ENCODE results near the gene BTF3L4. TPM values are rescaled to one million over a fixed set of nuclear protein-coding genes. Genes with fewer than 3 reads are reported as not detected.
"Not testable (repeated sequence)": the region's sequence is repeated elsewhere in the genome, so short reads cannot be mapped to it uniquely, and the experiment has no call there.

BTF3L4 gene
- polyA plus RNA-seq (ENCODE audit: insufficient read length in 4 of 4), result 10 to 100 TPM; 76.5 to 90.9 (median 86.9) TPM

DNA sequence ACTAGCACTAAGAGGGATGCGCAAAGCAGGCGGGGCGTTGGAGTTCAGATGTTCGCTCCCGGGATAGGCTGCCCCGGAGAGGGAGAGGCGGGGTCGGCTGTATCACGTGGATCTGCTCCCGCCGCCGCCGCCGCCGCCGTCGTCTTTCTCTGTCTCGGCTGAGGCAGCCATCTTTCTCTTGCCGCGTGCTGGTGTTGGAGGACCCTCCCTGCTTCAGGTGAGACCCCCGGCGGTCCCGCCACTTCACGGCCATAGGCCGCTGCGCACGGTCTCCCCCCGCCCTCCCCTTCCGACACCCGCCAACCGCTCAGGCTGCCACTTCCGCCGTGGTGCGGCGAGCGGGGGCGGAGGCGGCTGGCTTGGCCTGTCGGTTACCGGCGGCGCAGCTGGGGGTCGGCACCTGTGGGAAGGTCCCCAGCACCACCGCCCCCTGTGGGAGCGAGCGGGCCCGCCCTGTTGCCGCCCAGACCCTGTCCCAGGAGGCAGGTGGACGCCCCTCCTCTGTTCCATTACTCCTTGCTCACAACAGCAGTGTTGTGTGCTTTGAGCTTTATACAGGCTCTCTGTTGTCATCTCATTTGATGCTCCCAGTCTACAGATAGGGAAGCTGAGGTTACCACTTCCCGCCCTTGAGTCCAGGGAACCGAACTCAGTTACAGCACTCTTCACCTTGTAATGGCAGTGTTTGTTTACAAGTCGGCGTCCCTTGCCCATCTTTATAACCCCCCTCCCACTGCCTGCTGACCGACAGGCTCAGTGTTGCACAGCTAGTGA is at the start of gene BTF3L4:
BTF3L4 (plus strand) TSS at position 133 of the 774 bp plus-strand sequence. CDS start 3,553 bp downstream, outside the sequence.
- DNase-seq (ENCODE audit: low read depth in 4 of 4, low spot score in 3 of 4), result peak; percentile 64 to 85 (median 77)

DNA sequence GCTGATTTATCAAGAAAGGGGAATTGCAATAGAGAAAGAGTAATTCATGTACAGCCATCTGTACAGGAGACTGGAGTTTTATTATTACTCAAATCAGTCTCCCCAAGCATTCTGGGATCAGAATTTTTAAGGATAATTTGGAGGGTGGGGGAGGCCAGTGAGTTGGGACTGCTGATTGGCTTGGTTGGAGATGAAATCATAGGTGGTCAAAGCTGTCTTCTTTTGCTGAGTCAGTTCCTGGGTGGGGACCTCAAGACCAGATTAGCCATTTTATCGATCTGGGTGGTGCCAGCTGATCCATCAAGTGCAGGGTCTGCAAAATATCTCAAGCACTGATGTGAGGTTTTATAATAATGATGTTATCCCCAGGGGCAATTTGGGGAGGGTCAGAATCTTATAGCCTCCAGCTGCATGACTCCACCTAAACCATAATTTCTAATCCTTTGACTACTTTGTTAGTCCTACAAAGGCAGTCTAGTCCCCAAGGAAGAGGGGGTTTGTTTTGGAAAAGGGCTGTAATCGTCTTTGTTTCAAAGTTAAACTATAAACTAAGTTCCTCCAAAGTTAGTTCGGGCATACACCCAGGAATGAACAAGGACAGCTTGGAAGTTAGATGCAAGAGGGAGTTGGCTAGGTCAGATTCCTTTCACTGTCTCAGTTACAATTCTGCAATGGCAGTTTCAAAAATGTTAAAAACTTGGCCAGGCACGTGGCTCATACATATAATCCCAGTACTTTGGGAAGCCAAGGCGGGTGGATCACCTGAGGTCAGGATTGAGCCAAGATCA is 48.7 kb upstream of the BTF3L4 start:
- DNase-seq (ENCODE audit: low read depth in 4 of 4, low spot score in 3 of 4), result no peak

DNA sequence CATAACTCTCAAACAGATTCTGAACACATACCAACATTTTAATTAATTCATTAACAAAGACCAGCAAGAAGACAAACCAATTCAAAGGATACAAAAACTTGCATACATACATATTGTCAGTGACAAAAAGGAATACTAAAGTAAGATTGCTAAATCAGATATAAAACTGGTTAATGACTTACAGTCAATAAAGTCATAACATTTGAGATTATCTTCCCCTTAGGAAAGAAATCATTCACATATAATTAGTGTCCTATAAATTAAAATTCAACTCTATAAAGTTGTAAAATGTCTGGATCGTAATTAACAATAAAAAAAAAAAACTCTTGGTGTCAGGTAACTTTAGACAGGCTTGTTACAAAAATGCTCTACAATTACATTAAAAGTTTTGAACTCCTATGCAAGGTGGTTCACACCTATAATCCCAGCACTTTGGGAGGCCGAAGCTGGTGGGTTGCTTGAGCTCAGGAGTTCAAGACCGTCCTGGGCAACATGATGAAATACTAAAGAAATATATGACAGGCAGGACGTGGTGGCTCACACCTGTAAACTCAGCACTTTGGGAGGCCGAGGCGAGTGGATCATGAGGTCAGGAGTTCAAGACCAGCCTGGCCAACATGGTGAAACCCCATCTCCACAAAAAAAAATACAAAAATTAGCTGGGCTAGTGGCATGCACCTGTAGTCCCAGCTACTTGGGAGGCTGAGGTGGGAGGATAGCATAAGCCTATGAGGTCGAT is 47.9 kb upstream of the BTF3L4 start:
- no peak for DNase-seq (ENCODE audit: low read depth in 4 of 4, low spot score in 3 of 4)

DNA sequence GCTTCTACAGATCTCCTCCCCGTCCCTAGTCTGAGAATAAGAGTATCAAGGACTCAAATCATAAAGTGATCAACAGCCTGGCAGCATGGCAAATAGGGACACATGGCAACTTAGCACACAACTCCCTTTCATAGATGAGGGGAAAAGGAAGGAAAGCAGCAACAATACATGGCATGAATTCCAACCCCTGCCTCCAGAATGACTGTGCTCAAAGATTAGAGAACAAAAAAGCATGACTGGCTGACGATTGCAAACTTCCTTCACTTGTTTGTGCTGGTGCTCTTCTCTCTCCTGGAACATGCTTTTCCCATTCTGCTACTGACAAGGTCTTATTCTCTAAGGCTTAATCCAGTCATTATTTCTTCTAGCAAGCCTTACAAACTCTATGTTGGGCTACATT is 34.0 kb upstream of the BTF3L4 start:
- DNase-seq (ENCODE audit: low read depth in 4 of 4, low spot score in 3 of 4), result no peak

DNA sequence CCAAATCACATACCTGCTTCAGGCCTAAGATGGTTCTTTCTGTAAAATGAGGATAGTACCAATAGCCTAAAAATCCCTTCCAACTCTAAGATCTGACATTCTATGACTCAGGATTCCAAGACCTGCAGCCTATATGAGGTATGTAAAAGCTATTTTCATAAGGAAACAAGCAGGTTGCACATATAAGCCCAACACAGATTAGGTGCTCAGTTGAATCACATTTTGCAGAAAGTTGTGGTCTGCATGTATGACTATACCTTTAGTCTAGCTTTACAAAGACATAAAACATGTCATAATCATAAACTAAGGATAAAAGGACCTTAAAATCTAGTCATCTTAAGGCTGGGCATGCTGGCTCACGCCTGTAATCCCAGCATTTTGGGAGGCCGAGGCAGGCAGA is 29.8 kb upstream of the BTF3L4 start:
- no peak for DNase-seq (ENCODE audit: low read depth in 4 of 4, low spot score in 3 of 4)

GRCh38 chr1:52028328-52028727 is 27.8 kb upstream of the BTF3L4 start:
- DNase-seq (ENCODE audit: low read depth in 4 of 4, low spot score in 3 of 4), result no peak

- DNase-seq (ENCODE audit: low read depth in 4 of 4, low spot score in 3 of 4), result not testable (repeated sequence)
These were observed 27.3 kb upstream of the BTF3L4 start for GRCh38 chr1:52028839-52029238.

- DNase-seq (ENCODE audit: low read depth in 4 of 4, low spot score in 3 of 4), result no peak
These were observed 23.8 kb upstream of the BTF3L4 start for GRCh38 chr1:52032124-52032784.

- no peak for DNase-seq (ENCODE audit: low read depth in 4 of 4, low spot score in 3 of 4)
These were observed 23.3 kb upstream of the BTF3L4 start for GRCh38 chr1:52032785-52033131.

GRCh38 chr1:52033190-52034049 is 22.7 kb upstream of the BTF3L4 start, which contains the start of gene KTI12:
Gene KTI12, minus strand, starts transcription at chr1:52033810. Its CDS starts 49 bp downstream, at chr1:52033761.
- peak; percentile 78 to 85 (median 82) for DNase-seq (ENCODE audit: low read depth in 4 of 4, low spot score in 3 of 4)

GRCh38 chr1:52034050-52034384 is 22.1 kb upstream of the BTF3L4 start:
- no peak for DNase-seq (ENCODE audit: low read depth in 4 of 4, low spot score in 3 of 4)

- DNase-seq (ENCODE audit: low read depth in 4 of 4, low spot score in 3 of 4), result no peak
These were observed 18.7 kb upstream of the BTF3L4 start for GRCh38 chr1:52037402-52037814.

DNA sequence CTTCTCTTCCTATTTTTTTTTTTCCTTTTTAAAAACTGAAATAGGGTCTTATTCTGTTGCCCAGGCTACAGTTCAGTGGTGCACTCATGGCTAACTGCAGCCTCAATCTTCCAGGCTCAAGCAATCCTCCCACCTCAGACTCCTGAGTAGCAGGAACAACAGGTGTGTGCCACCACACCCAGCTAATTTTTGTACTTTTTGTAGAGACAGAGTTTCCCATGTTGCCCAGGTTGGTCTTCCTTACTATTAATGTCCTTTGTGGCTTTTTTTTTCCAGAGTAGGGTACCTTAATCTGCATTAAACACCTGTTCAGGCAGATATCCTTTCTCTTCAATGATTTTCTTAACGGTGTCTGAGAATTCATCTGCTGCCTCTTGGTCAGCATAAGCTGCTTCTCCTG is 18.2 kb upstream of the BTF3L4 start:
- no peak for DNase-seq (ENCODE audit: low read depth in 4 of 4, low spot score in 3 of 4)

- DNase-seq (ENCODE audit: low read depth in 4 of 4, low spot score in 3 of 4), result no peak
These were observed 14.4 kb upstream of the BTF3L4 start for GRCh38 chr1:52041551-52042185.

DNA sequence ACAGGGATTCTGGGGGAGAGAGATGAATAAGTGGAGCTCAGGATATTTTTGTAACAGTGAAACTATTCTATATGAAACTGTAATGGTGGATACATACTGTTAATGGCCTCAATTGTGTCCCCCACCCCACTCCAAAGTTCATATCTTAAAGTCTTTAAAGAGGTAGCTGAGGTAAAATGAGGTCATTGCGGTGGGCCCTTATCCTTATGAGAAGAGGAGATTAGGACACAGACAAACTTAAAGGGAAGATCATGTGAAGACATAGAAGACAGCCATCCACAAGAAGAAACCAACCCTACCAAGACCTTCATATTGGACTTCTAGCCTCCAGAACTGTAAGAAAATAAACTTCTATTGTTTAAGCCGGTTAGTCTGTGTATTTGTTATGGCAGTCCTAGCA is 10.9 kb upstream of the BTF3L4 start:
- no peak for DNase-seq (ENCODE audit: low read depth in 4 of 4, low spot score in 3 of 4)

DNA sequence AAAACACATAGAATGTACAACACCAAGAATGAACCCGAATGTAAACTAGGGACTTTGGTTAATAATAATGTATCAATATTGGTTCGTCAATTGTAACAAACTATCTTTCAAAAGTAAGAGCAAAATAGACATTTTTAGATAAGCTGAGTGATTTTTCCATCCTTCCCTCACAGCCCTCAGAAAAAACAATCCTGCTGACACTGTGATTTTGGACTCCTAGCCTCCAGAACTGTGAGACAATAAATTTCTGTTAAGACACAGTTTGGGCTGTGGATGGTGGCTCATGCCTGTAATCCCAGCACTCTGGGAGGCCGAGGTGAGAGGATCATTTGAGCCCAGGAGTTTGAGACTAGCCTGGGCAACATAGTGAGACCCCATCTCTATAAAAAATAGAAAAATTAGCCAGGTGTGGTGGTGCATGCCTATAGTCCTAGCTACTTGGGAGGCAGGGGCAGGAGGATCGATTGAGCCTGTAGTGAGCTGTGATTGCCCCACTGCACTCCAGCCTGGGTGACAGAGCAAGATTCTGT is 10.4 kb upstream of the BTF3L4 start:
- not testable (repeated sequence) for DNase-seq (ENCODE audit: low read depth in 4 of 4, low spot score in 3 of 4)

DNA sequence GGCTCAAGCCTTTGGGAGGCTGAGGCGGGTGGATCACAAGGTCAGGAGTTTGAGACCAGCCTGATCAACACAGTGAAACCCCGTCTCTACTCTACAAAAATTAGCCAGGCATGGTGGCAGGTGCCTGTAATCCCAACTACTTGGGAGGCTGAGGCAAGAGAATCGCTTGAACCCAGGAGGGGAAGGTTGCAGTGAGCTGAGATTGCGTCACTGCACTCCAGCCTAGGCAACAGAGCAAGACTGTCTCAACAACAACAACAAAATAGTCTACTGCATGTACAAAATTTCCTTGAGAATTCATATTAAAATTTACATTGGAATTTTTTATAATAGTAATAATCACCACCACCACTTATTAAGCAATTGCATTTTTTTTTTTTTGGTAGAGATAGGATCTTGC is 6.8 kb upstream of the BTF3L4 start:
- DNase-seq (ENCODE audit: low read depth in 4 of 4, low spot score in 3 of 4), result not testable (repeated sequence)

DNA sequence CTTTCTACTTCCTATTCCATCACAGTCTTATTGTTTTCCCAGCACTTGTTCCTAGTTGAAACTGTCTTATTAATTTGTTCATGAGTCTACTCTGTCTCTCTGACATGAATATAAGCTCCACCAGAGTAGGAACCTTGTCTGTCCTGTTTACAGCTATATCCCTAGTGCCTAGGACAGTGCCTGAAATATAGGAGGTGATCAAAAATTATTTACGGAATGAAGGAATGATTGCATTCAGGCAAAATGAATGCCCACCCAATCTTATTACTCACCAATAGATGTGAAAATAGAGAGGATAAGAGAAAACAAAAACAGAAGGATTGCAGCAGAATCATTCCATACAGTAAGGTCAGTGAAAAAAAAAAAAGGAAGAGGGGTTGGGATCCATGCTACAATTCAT is 2.2 kb upstream of the BTF3L4 start:
- no peak for DNase-seq (ENCODE audit: low read depth in 4 of 4, low spot score in 3 of 4)

GRCh38 chr1:52054496-52055065 is 1.5 kb upstream of the BTF3L4 start:
- DNase-seq (ENCODE audit: low read depth in 4 of 4, low spot score in 3 of 4), result no peak
